Measurements from ENCODE around the gene TTC39C.
"Not testable (repeated sequence)": the region's sequence is repeated elsewhere in the genome, so short reads cannot be mapped to it uniquely, and the experiment has no call there.

The TTC39C gene

DNA sequence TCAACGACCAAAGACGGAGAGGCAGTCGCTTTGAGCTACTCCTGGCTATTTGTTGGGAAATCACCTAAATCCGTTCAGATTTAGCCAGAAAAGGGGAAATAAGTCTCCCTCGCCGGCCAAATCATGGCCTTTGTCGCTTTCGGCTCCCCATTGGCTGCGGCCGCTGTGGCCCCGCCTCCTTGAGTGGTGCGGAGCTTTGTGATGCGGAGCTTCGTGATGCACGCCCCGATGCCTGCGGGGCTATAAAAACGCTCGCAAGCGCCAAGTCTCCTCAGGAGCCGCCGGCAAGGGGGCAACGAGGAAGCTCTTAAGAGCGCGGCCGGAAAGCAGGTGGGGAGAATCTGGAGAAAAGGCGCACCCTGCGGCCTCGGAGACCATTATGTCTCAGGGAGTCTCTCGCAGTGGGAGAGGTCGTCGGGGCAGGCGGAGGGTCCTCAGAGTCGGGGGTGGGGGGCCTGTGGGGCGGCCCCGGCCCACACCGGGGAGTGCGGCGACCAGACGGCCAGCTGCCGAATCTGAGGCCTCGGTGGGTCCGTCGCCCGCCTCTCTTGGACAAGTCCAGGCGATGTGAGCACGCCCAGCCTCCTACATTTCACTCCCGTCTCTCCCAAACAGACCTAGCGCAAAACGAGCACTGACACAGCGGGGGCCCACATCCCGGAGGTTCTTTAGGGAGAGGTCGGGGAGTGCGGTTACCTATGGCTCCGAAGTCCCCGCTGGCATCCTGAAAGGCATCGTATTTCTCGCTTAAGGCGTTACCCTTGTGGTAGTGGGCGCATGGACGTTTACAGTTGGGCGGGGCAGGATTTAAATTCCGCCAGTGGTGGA lies 124.4 kb downstream of the TTC39C start, which contains the start of gene CABYR:
Gene CABYR, plus strand, starts transcription at position 274 of the 828 bp plus-strand sequence. CDS start 4,053 bp downstream, outside the sequence.
- peak; percentile 93 to 94 (median 94) for DNase-seq

DNA sequence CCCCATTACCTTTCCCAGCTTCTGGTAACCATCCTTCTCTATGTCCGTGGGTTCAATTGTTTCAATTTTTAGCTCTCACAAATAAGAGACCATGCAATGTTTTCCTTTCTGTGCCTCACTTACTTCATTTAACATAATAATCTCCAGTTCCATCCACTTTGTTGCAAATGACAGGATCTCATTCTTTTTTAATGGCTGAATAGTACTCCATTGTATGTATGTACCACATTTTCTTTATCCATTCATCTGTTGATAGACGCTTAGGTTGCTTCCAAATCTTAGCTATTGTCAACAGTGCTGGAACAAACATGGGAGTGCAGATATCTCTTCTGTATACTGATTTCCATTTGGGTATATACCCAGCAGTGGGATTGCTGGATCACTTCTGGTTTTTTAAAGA lies 126.1 kb downstream of the TTC39C start:
- DNase-seq = no peak

DNA sequence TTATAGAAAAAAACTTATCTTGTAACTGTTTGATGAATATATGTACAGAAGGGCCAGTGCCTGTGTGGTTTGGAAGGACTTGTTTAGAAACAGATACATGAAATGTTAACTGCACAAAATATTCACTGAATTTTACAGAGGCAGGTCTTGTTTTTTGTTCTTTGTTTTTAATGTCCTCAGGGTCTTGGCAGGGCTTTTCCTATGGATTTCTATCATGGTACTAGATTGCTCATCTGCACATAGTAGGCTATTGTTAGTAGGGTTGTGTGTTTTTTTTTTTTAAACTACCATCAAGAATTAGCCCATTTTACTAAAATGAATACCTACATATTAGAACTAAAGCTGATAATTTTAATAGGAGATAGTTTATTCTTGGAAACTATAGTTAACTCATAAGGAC lies 127.8 kb downstream of the TTC39C start:
- DNase-seq = no peak

DNA sequence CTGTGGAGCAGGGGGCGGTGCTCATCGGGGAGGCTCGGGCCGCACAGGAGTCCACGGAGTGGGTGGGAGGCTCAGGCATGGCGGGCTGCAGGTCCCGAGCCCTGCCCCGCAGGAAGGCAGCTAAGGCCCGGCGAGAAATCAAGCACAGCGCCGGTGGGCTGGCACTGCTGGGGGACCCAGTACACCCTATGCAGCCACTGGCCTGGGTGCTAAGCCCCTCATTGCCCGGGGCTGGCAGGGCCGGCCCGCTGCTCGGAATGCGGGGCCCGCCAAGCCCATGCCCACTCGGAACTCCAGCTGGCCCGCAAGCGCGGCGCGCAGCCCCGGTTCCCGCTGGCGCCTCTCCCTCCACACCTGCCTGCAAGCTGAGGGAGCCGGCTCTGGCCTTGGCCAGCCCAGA lies 135.0 kb downstream of the TTC39C start:
- DNase-seq = not testable (repeated sequence)

DNA sequence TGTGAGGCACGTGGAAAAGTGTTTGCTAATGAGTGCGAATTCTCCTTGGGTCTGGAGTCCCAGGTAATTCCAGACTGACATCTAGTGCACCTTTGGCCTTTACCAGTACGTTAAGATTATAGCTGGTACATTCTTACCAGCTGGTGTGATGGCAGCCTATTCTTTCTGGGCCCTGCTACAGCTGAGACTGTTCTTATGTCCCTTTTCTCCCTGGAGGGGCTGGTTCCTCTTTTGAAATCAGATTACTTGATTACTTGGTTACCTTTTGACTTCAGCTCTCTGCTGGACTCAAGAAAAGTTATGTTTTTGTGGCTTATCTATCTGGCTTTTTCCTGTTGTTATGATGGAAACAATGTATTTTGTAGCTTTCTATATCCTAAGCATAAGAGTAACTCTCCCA lies 138.8 kb downstream of the TTC39C start:
- DNase-seq = no peak

DNA sequence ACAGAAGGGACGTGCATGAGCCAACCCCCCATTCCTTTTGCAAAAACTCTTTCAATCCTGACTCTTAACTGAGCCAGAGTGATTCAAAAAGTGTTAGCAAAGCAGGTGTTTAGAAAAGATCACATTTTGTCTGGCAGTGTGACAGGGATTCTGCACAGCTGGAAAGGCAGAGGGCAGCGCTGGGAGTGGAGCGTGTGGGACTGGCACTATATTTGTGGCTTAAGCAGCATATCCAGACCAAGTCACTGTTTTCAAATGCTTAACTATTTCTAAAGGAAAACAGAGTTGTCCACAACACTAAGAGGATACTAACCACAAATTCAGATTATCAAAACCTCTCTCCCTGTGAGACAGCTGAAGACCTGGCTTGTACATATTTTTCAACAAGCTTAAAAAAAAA lies 143.3 kb downstream of the TTC39C start:
- no peak for DNase-seq

DNA sequence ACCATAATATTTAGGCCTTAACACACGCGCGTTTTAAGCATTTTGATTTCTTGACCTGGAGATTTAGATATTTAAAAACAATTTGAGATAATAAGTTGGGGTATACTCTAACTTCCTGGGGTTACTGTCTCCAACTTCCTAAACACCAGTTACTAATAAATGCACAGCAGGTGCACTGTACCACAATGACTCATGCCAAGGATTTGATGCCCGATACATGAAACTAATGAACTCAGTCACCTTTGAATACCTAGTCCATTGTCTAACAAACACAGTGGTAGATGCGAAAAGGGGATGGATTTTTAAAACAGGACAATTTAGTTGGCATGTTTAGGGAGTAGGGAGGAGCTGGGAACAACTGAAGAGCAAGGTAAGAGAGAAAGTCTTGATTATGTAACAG lies 145.5 kb downstream of the TTC39C start:
- DNase-seq = no peak

DNA sequence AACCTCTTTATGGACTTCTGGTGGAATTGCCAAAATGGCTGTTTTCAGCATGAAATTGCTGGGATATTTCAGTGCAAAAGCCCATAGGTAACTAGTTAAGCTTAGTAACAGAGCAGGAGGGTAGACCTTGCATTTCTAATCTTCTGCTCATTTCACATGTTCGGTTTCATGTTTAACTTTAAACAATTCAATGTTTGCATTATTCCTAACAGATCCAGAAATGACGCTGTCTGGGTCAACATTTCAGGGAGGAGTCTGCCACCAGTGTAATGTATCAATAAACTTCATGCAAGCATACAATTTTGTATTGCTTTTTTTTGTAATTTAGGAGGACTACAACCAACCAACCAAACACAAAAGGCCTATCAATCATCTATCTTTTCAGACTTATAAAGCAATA lies 146.8 kb downstream of the TTC39C start:
- no peak for DNase-seq

DNA sequence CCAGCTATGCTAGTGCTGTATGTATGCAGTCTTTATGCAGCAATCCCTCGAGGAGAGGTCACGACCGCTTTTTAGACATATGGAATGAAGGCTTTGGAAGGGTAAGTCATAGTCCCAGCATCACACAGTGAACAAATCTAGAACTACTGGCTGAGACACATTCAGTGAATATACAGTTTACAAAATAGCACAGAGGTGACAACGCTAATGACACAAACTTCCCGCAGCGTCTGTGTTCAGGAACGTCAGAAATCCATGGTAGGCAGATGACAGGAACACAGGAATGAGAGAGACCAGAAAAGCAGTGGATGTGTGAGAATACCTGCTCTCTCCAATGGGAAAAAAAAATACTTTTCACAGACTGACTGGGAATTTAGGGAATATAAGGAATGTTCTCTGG lies 153.9 kb downstream of the TTC39C start:
- DNase-seq = no peak

DNA sequence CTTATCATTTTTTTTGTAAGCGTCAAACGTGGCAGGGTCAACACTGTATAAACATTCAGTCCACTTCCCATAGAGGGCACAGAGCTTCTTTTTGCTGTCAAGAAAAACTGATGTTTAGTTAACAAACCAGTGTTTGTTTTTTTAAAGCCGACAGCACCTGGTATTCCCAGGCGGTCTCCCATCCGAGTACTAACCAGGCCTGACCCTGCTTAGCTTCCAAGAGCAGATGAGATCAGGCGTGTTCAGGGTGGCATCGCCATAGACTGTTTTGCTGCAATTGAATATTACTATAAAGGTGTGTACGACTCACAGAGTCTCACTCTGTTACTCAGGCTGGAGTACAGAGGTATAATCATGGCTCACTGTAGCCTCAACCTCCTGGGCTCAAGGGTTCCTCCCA lies 155.8 kb downstream of the TTC39C start:
- DNase-seq = no peak

DNA sequence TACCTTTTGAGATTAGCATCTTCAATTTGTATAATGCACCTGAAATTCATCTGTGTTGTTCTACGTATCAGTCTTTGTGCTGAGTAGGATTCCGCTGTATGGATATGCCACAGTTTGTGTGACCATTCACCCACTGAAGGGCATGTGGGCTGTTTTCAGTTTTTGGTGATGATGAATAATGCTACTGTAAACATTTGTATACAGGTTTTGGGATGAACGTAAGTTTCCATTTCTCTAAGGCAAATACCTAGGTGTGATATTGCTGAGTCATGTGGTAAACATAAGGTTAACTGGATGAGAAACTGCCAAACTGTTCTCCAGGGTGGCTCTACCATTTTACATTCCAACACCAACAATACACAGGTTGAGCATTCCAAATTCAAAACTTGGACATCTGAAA lies 159.4 kb downstream of the TTC39C start:
- no peak for DNase-seq

DNA sequence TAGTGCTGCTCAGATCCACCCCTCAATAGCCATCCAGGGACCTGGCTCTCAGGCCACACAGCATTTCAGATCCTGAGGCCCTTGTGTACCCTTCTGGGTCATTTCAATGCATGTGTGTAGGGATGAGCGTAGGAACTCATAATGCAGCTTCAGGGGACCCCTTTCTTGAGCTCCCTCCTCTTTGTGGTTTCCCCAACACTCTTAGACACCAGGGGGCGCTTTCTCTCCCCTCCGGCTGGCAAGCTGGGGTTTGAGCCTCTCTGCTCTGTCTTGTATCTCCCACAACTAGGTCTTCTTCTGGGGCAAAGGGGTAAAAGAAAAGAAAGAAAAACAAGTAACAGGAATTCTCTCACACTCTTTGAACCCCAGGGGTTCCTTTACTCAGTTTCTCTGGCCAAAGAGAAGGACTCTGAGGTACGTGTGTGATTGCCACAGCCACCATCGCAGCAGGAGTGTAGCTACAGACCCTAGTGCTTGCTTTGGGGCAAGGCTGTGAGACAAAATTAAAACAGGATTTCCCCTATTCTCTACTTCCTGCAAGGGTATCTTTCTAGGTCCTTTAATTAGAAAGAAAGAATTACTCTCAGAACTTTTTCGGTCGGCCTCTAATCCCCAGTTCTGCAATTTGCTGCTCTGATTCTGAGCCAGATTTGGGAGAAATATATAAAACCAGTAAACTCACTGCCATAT lies 162.3 kb downstream of the TTC39C start:
- DNase-seq = peak; percentile 39 to 74 (median 57)

DNA sequence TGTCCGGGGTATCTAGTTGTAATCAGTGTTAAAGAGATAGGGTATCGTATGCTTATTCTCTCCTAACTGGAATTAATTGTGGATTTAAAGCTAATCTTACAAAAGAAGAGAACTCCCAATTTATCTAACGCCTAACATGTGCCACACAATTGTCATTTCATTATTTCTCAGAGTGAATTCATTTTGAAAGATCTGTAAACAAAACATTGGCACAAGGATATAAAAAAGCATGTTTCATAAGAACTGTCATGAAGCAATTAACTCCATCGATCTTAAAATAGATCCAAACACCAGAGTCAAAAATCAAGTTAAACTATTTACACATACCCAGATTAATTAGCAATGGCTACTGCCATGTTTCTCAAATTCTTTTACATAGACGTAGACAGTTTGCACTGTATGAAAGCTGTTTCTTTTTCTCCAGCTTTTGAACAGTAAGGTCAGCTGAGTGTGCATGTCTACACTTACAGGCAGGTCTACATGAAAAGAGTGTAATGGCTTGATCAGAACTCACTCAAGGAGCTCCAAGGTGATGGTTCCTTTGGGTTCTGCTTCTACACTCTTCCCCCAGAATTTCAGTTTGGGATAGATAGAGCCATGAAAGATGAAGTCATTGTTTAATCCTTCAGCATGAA lies 163.1 kb downstream of the TTC39C start:
- DNase-seq = no peak

DNA sequence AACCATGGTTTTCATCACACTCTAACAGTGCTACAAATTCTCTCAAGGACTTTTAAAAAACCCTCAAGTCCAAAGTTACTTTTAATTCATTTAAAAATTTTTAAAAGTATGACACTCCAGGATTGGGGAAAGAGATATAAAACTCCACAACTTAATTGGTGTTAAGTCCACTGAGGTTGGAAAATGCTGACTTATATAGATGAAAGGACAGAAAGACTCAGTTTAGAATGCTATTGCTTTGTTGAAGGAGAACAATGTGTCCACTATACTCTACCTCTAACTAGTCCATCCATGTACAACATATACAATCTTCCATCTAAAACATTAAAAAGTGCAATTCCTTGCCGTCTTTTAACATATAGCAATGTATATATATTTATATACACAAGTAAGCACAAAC lies 165.5 kb downstream of the TTC39C start:
- DNase-seq = no peak

DNA sequence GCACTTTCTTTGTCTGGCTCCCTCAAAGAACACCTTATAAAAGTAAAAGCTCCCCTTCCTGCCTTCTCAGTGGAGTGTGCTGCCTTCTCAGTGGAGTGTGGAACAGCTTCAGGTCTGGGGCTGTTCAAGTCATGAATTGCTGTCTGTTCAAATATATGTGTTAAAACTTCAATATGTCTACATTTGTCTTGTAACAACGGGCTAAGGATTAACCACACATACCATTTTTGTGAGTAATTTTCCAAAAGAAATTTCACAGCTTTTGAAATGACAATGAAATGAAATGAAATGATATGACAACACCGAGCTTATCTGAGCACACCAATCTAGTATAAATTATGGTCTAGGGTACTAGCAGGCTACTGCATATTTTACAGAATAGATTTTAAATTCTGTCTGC lies 167.3 kb downstream of the TTC39C start:
- no peak for DNase-seq
